GOT3 (cell line): ENCODE measurements around the gene RAB21.

Experiments used
- DNase-seq: peaks from one replicate; lab custom pipeline; 2025; ENCODE audit warnings: mixed read lengths; lab: John Stamatoyannopoulos, UW

Gene RAB21

GRCh38 chr12:71754461-71755145, at the start of gene RAB21:
Gene RAB21, plus strand, starts transcription at chr12:71754863. Its CDS starts 267 bp downstream, at chr12:71755130.
- peak; percentile 100 for DNase-seq

GRCh38 chr12:71704920-71705319, 49.7 kb upstream of the RAB21 start:
- DNase-seq = no peak

- no peak for DNase-seq
Observed at GRCh38 chr12:71708658-71709057, 46.0 kb upstream of the RAB21 start.

- peak; percentile 90 for DNase-seq
Observed at GRCh38 chr12:71710276-71711125, 44.2 kb upstream of the RAB21 start.

- DNase-seq = no peak
Observed at GRCh38 chr12:71718611-71719010, 36.1 kb upstream of the RAB21 start.

GRCh38 chr12:71719647-71720370, 34.9 kb upstream of the RAB21 start:
- no peak for DNase-seq

GRCh38 chr12:71721783-71722505, 32.7 kb upstream of the RAB21 start:
- no peak for DNase-seq

- no peak for DNase-seq
Observed at GRCh38 chr12:71725011-71725410, 29.7 kb upstream of the RAB21 start.

GRCh38 chr12:71726548-71726947, 28.1 kb upstream of the RAB21 start:
- DNase-seq = no peak

- DNase-seq = no peak
Observed at GRCh38 chr12:71727958-71728357, 26.7 kb upstream of the RAB21 start.

GRCh38 chr12:71730936-71731335, 23.7 kb upstream of the RAB21 start:
- DNase-seq = no peak

- no peak for DNase-seq
Observed at GRCh38 chr12:71731439-71732356, 23.0 kb upstream of the RAB21 start.

GRCh38 chr12:71732357-71732712, 22.3 kb upstream of the RAB21 start:
- DNase-seq = no peak

- no peak for DNase-seq
Observed at GRCh38 chr12:71737197-71737596, 17.5 kb upstream of the RAB21 start.

GRCh38 chr12:71742998-71743397, 11.7 kb upstream of the RAB21 start:
- no peak for DNase-seq

GRCh38 chr12:71744522-71745300, 10.0 kb upstream of the RAB21 start:
- no peak for DNase-seq

- no peak for DNase-seq
Observed at GRCh38 chr12:71746974-71747611, 7.6 kb upstream of the RAB21 start.

- no peak for DNase-seq
Observed at GRCh38 chr12:71748081-71748850, 6.4 kb upstream of the RAB21 start.

- DNase-seq = no peak
Observed at GRCh38 chr12:71749666-71750065, 5.0 kb upstream of the RAB21 start.
